HL-60 (cell line): ENCODE measurements around the gene CRTC1.

Experiments
- POLR2AphosphoS5 ChIP-seq: IDR thresholded peaks from 2 replicates; pipeline ENCODE4 v1.6.1; 2012; ENCODE audit warnings: low read depth
- TF ChIP-seq, protein P1 (sequence below): IDR thresholded peaks from one replicate; pipeline ENCODE4 v1.5.1; 2011; ENCODE audit warnings: low read length, control low read depth, inconsistent platforms; ENCODE audit not compliant: insufficient read depth
- TF ChIP-seq, protein P2 (sequence below): IDR thresholded peaks from 2 replicates; pipeline ENCODE4 v1.6.1; 2012; ENCODE audit warnings: low read depth; ENCODE audit not compliant: insufficient replicate concordance

GRCh38 chr19:18759304-18759994, 76.0 kb downstream of the CRTC1 start:
- TF ChIP-seq, protein P1, sequence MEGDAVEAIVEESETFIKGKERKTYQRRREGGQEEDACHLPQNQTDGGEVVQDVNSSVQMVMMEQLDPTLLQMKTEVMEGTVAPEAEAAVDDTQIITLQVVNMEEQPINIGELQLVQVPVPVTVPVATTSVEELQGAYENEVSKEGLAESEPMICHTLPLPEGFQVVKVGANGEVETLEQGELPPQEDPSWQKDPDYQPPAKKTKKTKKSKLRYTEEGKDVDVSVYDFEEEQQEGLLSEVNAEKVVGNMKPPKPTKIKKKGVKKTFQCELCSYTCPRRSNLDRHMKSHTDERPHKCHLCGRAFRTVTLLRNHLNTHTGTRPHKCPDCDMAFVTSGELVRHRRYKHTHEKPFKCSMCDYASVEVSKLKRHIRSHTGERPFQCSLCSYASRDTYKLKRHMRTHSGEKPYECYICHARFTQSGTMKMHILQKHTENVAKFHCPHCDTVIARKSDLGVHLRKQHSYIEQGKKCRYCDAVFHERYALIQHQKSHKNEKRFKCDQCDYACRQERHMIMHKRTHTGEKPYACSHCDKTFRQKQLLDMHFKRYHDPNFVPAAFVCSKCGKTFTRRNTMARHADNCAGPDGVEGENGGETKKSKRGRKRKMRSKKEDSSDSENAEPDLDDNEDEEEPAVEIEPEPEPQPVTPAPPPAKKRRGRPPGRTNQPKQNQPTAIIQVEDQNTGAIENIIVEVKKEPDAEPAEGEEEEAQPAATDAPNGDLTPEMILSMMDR: no peak
- TF ChIP-seq POLR2AphosphoS5: no peak
- TF ChIP-seq, protein P2, sequence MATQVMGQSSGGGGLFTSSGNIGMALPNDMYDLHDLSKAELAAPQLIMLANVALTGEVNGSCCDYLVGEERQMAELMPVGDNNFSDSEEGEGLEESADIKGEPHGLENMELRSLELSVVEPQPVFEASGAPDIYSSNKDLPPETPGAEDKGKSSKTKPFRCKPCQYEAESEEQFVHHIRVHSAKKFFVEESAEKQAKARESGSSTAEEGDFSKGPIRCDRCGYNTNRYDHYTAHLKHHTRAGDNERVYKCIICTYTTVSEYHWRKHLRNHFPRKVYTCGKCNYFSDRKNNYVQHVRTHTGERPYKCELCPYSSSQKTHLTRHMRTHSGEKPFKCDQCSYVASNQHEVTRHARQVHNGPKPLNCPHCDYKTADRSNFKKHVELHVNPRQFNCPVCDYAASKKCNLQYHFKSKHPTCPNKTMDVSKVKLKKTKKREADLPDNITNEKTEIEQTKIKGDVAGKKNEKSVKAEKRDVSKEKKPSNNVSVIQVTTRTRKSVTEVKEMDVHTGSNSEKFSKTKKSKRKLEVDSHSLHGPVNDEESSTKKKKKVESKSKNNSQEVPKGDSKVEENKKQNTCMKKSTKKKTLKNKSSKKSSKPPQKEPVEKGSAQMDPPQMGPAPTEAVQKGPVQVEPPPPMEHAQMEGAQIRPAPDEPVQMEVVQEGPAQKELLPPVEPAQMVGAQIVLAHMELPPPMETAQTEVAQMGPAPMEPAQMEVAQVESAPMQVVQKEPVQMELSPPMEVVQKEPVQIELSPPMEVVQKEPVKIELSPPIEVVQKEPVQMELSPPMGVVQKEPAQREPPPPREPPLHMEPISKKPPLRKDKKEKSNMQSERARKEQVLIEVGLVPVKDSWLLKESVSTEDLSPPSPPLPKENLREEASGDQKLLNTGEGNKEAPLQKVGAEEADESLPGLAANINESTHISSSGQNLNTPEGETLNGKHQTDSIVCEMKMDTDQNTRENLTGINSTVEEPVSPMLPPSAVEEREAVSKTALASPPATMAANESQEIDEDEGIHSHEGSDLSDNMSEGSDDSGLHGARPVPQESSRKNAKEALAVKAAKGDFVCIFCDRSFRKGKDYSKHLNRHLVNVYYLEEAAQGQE: no peak
